Measurements from ENCODE around the gene PRTG.

- no peak for TF ChIP-seq CTCF (conservative IDR thresholded peaks at IDR 0.05 in 1 of 2, IDR thresholded peaks at IDR 0.05 in 1 of 2; ENCODE audit: low read depth in 1 of 2, low read length in 2 of 2)
- TF ChIP-seq EZH2 (IDR thresholded peaks at IDR 0.05; ENCODE audit: low read length, missing control alignments): no peak
Measured at GRCh38 chr15:55764398-55764797, 21.4 kb upstream of the PRTG start.

Data from fibroblast of lung (primary cell).